GM21529 (cell line): Measurements from ENCODE around the gene TLR5.

Experiments used
- ATAC-seq: cut with Tn5 transposase; IDR thresholded peaks from one replicate; pipeline ENCODE4 v1.9.1; 2021; ENCODE audit not compliant: unreplicated experiment

Gene TLR5

GRCh38 chr1:223147873-223148272 lies 4.8 kb upstream of the TLR5 start:
- ATAC-seq, result no peak

GRCh38 chr1:223147409-223147808 lies 4.4 kb upstream of the TLR5 start:
- ATAC-seq, result no peak

GRCh38 chr1:223146745-223147144 lies 3.7 kb upstream of the TLR5 start:
- ATAC-seq, result no peak

GRCh38 chr1:223144914-223145313 lies 1.9 kb upstream of the TLR5 start:
- ATAC-seq, result no peak

GRCh38 chr1:223144431-223144830 lies 1.4 kb upstream of the TLR5 start:
- ATAC-seq, result no peak

GRCh38 chr1:223143537-223144248 lies 645 bp upstream of the TLR5 start:
- peak; percentile 38 for ATAC-seq

GRCh38 chr1:223142269-223142668 lies 779 bp downstream of the TLR5 start:
- no peak for ATAC-seq

GRCh38 chr1:223140611-223141405 lies 2.2 kb downstream of the TLR5 start:
- ATAC-seq, result no peak

- ATAC-seq, result no peak
Measured at GRCh38 chr1:223137455-223138085, 5.5 kb downstream of the TLR5 start.

- ATAC-seq, result no peak
Measured at GRCh38 chr1:223136086-223136485, 7.0 kb downstream of the TLR5 start.

- ATAC-seq, result no peak
Measured at GRCh38 chr1:223135176-223135942, 7.7 kb downstream of the TLR5 start.

- peak; percentile 87 for ATAC-seq
Measured at GRCh38 chr1:223133824-223134435, 9.1 kb downstream of the TLR5 start.

GRCh38 chr1:223133306-223133823 lies 9.7 kb downstream of the TLR5 start:
- ATAC-seq, result peak; percentile 5

- ATAC-seq, result peak; percentile 60
Measured at GRCh38 chr1:223129229-223129901, 13.7 kb downstream of the TLR5 start.

GRCh38 chr1:223126741-223127140 lies 16.3 kb downstream of the TLR5 start:
- no peak for ATAC-seq

- no peak for ATAC-seq
Measured at GRCh38 chr1:223125766-223126165, 17.3 kb downstream of the TLR5 start.

GRCh38 chr1:223123011-223123610 lies 19.9 kb downstream of the TLR5 start:
- no peak for ATAC-seq

GRCh38 chr1:223118418-223118817 lies 24.6 kb downstream of the TLR5 start:
- ATAC-seq, result no peak

- no peak for ATAC-seq
Measured at GRCh38 chr1:223116950-223117349, 26.1 kb downstream of the TLR5 start.

GRCh38 chr1:223114871-223115270 lies 28.2 kb downstream of the TLR5 start:
- no peak for ATAC-seq
